Activated CD8-positive, alpha-beta T cell treated with anti-CD3 and anti-CD28 coated beads for 36 hours (primary cell): ENCODE data around the gene RPL12. TPM values are rescaled to one million over a fixed set of nuclear protein-coding genes. Genes with fewer than 3 reads are reported as not detected.

Experiments
- ATAC-seq: fragments of 200-7000 bp; cut with Tn5 transposase; one replicate; pipeline ENCODE4 v1.10.0; 2021; ENCODE audit warnings: mild to moderate bottlenecking, moderate library complexity
- CTCF ChIA-PET: fragments of 350-600 bp; sonication (Branson Sonifier 250); formaldehyde crosslinking; loops from one replicate; lab custom pipeline; 2021; ENCODE audit warnings: antibody characterized with exemption; lab: Charles Lee
- POLR2A ChIA-PET: fragments of 350-600 bp; sonication (Branson Sonifier 250); formaldehyde crosslinking; loops from one replicate; lab custom pipeline; 2021; ENCODE audit warnings: antibody characterized with exemption; lab: Charles Lee
- DNase-seq: peaks from one replicate; pipeline ENCODE4 v3.0.0-alpha.2; 2020
- H3K27ac Mint-ChIP-seq: one replicate; pipeline ENCODE4 v1.8.0; 2021; ENCODE audit warnings: mild to moderate bottlenecking, mixed read lengths
- H3K27me3 Mint-ChIP-seq: one replicate; pipeline ENCODE4 v1.8.0; 2021; ENCODE audit warnings: mixed read lengths
- H3K36me3 Mint-ChIP-seq: one replicate; pipeline ENCODE4 v1.8.0; 2021; ENCODE audit warnings: low read depth, mixed read lengths
- H3K4me1 Mint-ChIP-seq: one replicate; pipeline ENCODE4 v1.8.0; 2021; ENCODE audit warnings: low read depth, mixed read lengths
- H3K4me3 Mint-ChIP-seq: one replicate; pipeline ENCODE4 v1.8.0; 2021; ENCODE audit warnings: mild to moderate bottlenecking, moderate library complexity, mixed read lengths
- H3K9me3 Mint-ChIP-seq: one replicate; pipeline ENCODE4 v1.8.0; 2021; ENCODE audit warnings: mixed read lengths
- CTCF ChIP-seq: fragments of 200-600 bp; IDR thresholded peaks from one replicate; pipeline ENCODE4 v1.8.0; 2022; ENCODE audit warnings: antibody characterized with exemption, mild to moderate bottlenecking
- intact Hi-C: fragments of 100-400 bp; cut with micrococcal nuclease; formaldehyde crosslinking; loops from one replicate; pipeline ENCODE4 v1.10.0; 2022
- total RNA-seq, 2 experiments: library from RNA; stranded (reverse); gene quantifications; one replicate each; pipeline ENCODE4 v1.2.3, GENCODE V29; 2021

Gene RPL12
- total RNA-seq, 2 experiments from 2014 or later = 2,353 to 2,364 TPM

- no peaks in the 10 kb centered on the region for H3K36me3 Mint-ChIP-seq
- DNase-seq = no peak
- no peak overlapping the region for H3K4me3 Mint-ChIP-seq
- no peak for ATAC-seq
- ChIA-PET CTCF (no interaction called here), POLR2A (interaction anchor here (1.1 to 1.3 kb wide), 2 partner anchors 12 to 18 kb away, joined by 3 read pairs; partner anchors contain the start of gene ZNF79)
- H3K9me3 Mint-ChIP-seq = no peaks in the 10 kb centered on the region
- H3K27ac Mint-ChIP-seq = no peak overlapping the region
- intact Hi-C loops = no loop called here
- H3K4me1 Mint-ChIP-seq = no peaks in the 10 kb centered on the region
- no peak for TF ChIP-seq CTCF
- peaks cover 24% of the 10 kb centered on the region for H3K27me3 Mint-ChIP-seq
These were observed 45.7 kb downstream of the RPL12 start for GRCh38 chr9:127405344-127406125.

GRCh38 chr9:127404631-127405030 is 46.6 kb downstream of the RPL12 start:
- Mint-ChIP-seq H3K9me3 (no peaks in the 10 kb centered on the region), H3K27ac (no peak overlapping the region), H3K4me1 (no peaks in the 10 kb centered on the region), H3K36me3 (no peaks in the 10 kb centered on the region), H3K27me3 (peaks cover 26% of the 10 kb centered on the region), H3K4me3 (no peak overlapping the region)
- CTCF ChIA-PET = no interaction called here
- DNase-seq = no peak
- no peak for ATAC-seq
- TF ChIP-seq CTCF = no peak
- intact Hi-C loops = no loop called here
- POLR2A ChIA-PET = interaction anchor here (1.1 kb wide), 1 partner anchor 19 kb away, joined by 3 read pairs; the partner anchor contains the start of gene ZNF79

GRCh38 chr9:127403507-127404192 is 47.6 kb downstream of the RPL12 start:
- Mint-ChIP-seq H3K36me3 (no peaks in the 10 kb centered on the region), H3K4me1 (no peaks in the 10 kb centered on the region), H3K9me3 (no peaks in the 10 kb centered on the region), H3K27ac (no peak overlapping the region), H3K4me3 (no peak overlapping the region), H3K27me3 (peaks cover 33% of the 10 kb centered on the region)
- TF ChIP-seq CTCF = no peak
- CTCF ChIA-PET = no interaction called here
- intact Hi-C loops = no loop called here
- POLR2A ChIA-PET = no interaction called here
- DNase-seq (no peak), ATAC-seq (no peak)

GRCh38 chr9:127402401-127403090 is 48.7 kb downstream of the RPL12 start:
- CTCF ChIA-PET = no interaction called here

More at GRCh38 chr9:127402401-127403090, 48.7 kb downstream of the RPL12 start:
- no peak for ATAC-seq
- POLR2A ChIA-PET = no interaction called here
- H3K27me3 Mint-ChIP-seq = peaks cover 39% of the 10 kb centered on the region
- H3K9me3 Mint-ChIP-seq = no peaks in the 10 kb centered on the region
- intact Hi-C loops = no loop called here
- H3K27ac Mint-ChIP-seq = no peak overlapping the region
- peaks cover 3% of the 10 kb centered on the region for H3K4me1 Mint-ChIP-seq
- no peaks in the 10 kb centered on the region for H3K36me3 Mint-ChIP-seq
- no peak for DNase-seq
- TF ChIP-seq CTCF = no peak
- H3K4me3 Mint-ChIP-seq = no peak overlapping the region
